Transverse colon (tissue), 4 donors: ENCODE measurements around the gene HMX1. TPM values are rescaled to one million over a fixed set of nuclear protein-coding genes. Genes with fewer than 3 reads are reported as not detected.

Source experiments
- DNase-seq: peaks from one replicate; pipeline ENCODE4 v3.0.0-alpha.2; 2019
- H3K27ac ChIP-seq, 4 donors: fragments of 200-600 bp; sonication (generic); 2 replicates each; pipeline ENCODE4 v1.5.1; 2016 to 2018; ENCODE audit warnings: inconsistent platforms in 4 of 4
- H3K27me3 ChIP-seq: fragments of 200-600 bp; sonication (generic); 2 replicates; pipeline ENCODE4 v1.5.1; 2017; ENCODE audit warnings: inconsistent platforms
- H3K36me3 ChIP-seq, 4 donors: fragments of 200-600 bp; sonication (generic); 2 replicates each; pipeline ENCODE4 v1.5.1; 2017 to 2019; ENCODE audit warnings: inconsistent platforms in 4 of 4
- H3K4me1 ChIP-seq, 4 donors: fragments of 200-600 bp; sonication (generic); 2 replicates each; pipeline ENCODE4 v1.5.1; 2017 to 2020; ENCODE audit warnings: inconsistent platforms in 4 of 4
- H3K4me3 ChIP-seq, 4 donors: fragments of 200-600 bp; sonication (generic); 1 replicate in 1 of 4; 2 replicates in 3 of 4; pipeline versions ENCODE4 v1.5.1 to v1.6.1; 2017 to 2019; ENCODE audit warnings: inconsistent platforms in 4 of 4
- H3K9me3 ChIP-seq, 2 donors: fragments of 200-600 bp; sonication (generic); 2 replicates each; pipeline ENCODE4 v1.5.1; 2017 to 2019; ENCODE audit warnings: inconsistent platforms in 2 of 2
- EP300 ChIP-seq: sonication (generic); formaldehyde crosslinking; IDR thresholded peaks from one replicate; pipeline ENCODE4 v1.6.1; 2017; ENCODE audit warnings: antibody characterized with exemption, low read depth
- POLR2A ChIP-seq: fragments of 450-650 bp; IDR thresholded peaks from one replicate; pipeline ENCODE4 v1.6.1; 2016; ENCODE audit warnings: antibody characterized with exemption, mild to moderate bottlenecking, moderate library complexity
- POLR2AphosphoS5 ChIP-seq, 3 donors: sonication (generic); formaldehyde crosslinking; IDR thresholded peaks; one replicate each; pipeline ENCODE4 v1.6.1; 2016; ENCODE audit warnings: antibody characterized with exemption in 3 of 3
- WGBS, 2 donors: methylation state at CpG; one replicate each; pipeline ENCODE4 v1.1.5; 2018; ENCODE audit warnings: low coverage in 1 of 2; 5-methylcytosine and 5-hydroxymethylcytosine counted together
- in situ Hi-C, 4 donors: fragments of 200-750 bp; cut with MboI; loops; one replicate each; pipeline versions ENCODE4 v1.15.0 to v1.15.1; 2017; ENCODE audit warnings: low sequenced_read_pairs in 3 of 4, low pct_ligation_motif_present in 1 of 4, low pct_unique_long_range_greater_than_20kb in 1 of 4
- intact Hi-C: fragments of 100-400 bp; cut with DNase I; formaldehyde crosslinking; loops from one replicate; pipeline ENCODE4 v1.15.1; 2023; ENCODE audit warnings: low total_unique reads
- total RNA-seq, 4 donors: library from RNA; depleted of rRNA; stranded (reverse); fragments of >200 nt; gene quantifications; one replicate each; pipeline ENCODE4 v1.1.0, GENCODE V29; 2016
- TF ChIP-seq, protein P1 (sequence below), 5 experiments: fragments of 200-600 bp in 3 of 5; fragments of 450-650 bp in 2 of 5; sonication (generic) in 3 of 5; IDR thresholded peaks; 1 replicate in 2 of 5; 2 replicates in 3 of 5; pipeline ENCODE4 v1.5.1; 2016 to 2017; ENCODE audit warnings: antibody characterized with exemption in 5 of 5, inconsistent platforms in 3 of 5, mild to moderate bottlenecking in 2 of 5, moderate library complexity in 1 of 5

Gene HMX1
- total RNA-seq, 4 donors from 2014 or later = not detected

DNA sequence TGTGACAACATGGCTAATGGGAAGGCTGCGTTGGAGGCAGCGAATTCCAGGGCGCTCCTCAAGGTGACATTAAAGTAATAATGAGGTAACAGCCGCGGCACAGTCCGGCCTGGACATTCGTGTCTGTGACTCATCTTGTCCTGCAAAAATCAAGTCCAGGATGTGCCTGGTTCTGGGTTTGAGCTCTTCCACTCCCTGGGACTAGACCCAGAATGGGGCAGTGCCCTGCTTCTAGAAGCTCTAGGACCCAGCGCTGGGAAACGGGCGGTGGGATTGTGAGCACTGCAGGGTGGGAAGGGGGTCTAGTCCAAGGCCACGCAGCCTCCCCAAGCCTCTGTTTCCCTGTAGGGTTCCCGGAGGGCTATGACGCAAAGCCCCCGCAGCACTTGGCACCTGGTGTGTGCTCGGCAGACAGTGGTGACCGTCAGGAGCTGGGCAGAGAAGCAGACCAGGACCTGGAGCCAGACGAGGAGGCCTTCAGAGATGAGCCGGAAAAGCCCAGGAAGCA is 34.9 kb downstream of the HMX1 start:
- Histone ChIP-seq H3K4me3 (no peak overlapping the region), H3K9me3 (no peaks in the 10 kb centered on the region), H3K4me1 (no peaks in the 10 kb centered on the region), H3K36me3 (no peaks in the 10 kb centered on the region), H3K27me3 (peaks cover 4% of the 10 kb centered on the region), H3K27ac (no peak overlapping the region)
- DNase-seq = peak; percentile 2
- no peak for TF ChIP-seq POLR2AphosphoS5 (IDR thresholded peaks at IDR 0.05)
- TF ChIP-seq POLR2A = no peak
- TF ChIP-seq, protein P1, sequence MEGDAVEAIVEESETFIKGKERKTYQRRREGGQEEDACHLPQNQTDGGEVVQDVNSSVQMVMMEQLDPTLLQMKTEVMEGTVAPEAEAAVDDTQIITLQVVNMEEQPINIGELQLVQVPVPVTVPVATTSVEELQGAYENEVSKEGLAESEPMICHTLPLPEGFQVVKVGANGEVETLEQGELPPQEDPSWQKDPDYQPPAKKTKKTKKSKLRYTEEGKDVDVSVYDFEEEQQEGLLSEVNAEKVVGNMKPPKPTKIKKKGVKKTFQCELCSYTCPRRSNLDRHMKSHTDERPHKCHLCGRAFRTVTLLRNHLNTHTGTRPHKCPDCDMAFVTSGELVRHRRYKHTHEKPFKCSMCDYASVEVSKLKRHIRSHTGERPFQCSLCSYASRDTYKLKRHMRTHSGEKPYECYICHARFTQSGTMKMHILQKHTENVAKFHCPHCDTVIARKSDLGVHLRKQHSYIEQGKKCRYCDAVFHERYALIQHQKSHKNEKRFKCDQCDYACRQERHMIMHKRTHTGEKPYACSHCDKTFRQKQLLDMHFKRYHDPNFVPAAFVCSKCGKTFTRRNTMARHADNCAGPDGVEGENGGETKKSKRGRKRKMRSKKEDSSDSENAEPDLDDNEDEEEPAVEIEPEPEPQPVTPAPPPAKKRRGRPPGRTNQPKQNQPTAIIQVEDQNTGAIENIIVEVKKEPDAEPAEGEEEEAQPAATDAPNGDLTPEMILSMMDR (IDR thresholded peaks at IDR 0.05) = no peak
- TF ChIP-seq EP300 = no peak
- intact Hi-C loops = no loop called here
- 80 to 89% methylated on average over 1 to 18 of the region's 18 CpGs for WGBS, 2 donors
- in situ Hi-C loops = no loop called here

DNA sequence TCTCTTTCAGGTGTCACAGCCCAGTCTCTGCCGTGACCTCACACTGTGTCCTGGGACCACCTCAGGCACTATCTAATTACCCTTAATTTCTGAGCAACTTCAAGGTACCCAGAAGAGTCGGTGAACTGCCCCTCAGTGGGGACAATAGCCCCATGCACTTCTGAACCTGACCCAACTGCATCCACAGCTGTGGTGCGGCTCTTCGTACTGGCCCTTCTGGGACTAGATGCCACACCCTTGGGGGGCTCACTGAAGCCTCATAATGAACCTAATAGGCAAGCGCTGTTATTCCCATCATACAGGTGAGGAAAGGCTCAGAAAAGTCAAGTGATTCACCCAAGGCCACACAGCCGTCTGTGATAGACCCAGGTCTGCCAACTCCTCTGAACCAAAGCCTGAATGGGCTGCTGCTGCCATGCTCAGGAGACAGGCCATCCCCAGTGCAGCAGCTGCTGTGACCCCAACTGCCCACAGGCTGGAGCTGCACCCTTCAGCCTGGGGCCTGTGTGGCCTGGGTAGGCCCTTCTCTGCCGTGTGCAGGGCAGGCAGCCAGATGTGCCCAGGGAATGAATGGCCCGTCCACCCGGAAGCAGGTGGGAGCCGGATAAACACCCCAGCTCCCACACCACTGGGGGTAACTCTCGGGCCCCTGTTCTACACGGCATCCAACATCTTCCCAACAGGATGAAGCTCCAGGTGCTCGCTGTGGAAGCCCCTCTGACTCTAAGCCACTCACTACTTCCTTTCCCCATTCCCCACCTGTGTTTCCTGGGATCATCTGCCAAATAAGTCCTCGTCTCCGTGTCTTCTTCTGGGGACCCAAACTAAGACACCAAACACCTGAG is 35.9 kb downstream of the HMX1 start:
- in situ Hi-C loops = no loop called here
- Histone ChIP-seq H3K9me3 (no peaks in the 10 kb centered on the region), H3K27ac (no peak overlapping the region), H3K4me3 (no peak overlapping the region), H3K36me3 (no peaks in the 10 kb centered on the region), H3K4me1 (no peaks in the 10 kb centered on the region), H3K27me3 (peaks cover 4% of the 10 kb centered on the region)
- TF ChIP-seq POLR2A = no peak
- TF ChIP-seq POLR2AphosphoS5 (IDR thresholded peaks at IDR 0.05) = no peak
- TF ChIP-seq, protein P1 (IDR thresholded peaks at IDR 0.05) = no peak
- no peak for TF ChIP-seq EP300
- 60 to 78% methylated on average over 3 to 15 of the region's 15 CpGs for WGBS, 2 donors
- intact Hi-C loops = no loop called here
- DNase-seq = no peak

DNA sequence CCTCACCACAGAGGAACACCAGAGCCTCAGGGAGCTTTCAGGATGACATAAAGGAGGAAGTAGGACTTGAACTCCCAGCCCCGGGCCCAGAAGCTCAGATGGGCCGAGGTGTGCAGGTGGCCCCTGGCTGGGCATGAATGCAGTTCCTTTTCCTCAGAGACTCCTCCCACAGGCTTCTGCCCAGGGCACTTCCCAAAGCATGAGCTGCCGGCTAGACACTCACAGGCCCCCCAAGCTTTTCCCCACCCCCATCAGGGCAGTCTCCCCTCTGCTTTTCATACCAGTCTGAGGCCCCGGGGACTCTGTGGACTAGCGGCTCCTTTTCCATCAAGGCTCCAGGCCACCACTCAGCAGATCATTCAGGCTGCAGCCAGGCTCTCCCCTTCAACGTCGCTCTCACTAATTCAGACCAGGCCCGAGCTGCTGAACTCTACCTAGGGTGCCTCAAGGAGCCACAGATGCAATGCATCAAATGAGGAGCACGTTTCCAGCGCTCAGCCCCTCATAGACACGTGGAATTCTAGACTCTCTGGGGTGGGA is 36.9 kb downstream of the HMX1 start:
- DNase-seq = peak; percentile 2
- no peaks in the 10 kb centered on the region for H3K36me3 ChIP-seq
- intact Hi-C loops (no loop called here), in situ Hi-C loops (no loop called here)
- no peak overlapping the region for H3K27ac ChIP-seq
- no peak overlapping the region for H3K4me3 ChIP-seq
- no peaks in the 10 kb centered on the region for H3K4me1 ChIP-seq
- WGBS, 2 donors = 49% methylated on average over 11 of the region's 11 CpGs; no CpG with 5 or more reads in 1 of the 2 donors
- TF ChIP-seq POLR2AphosphoS5 (IDR thresholded peaks at IDR 0.05) = no peak
- TF ChIP-seq, protein P1 (IDR thresholded peaks at IDR 0.05) = no peak
- peaks cover 4% of the 10 kb centered on the region for H3K27me3 ChIP-seq
- H3K9me3 ChIP-seq = no peaks in the 10 kb centered on the region

DNA sequence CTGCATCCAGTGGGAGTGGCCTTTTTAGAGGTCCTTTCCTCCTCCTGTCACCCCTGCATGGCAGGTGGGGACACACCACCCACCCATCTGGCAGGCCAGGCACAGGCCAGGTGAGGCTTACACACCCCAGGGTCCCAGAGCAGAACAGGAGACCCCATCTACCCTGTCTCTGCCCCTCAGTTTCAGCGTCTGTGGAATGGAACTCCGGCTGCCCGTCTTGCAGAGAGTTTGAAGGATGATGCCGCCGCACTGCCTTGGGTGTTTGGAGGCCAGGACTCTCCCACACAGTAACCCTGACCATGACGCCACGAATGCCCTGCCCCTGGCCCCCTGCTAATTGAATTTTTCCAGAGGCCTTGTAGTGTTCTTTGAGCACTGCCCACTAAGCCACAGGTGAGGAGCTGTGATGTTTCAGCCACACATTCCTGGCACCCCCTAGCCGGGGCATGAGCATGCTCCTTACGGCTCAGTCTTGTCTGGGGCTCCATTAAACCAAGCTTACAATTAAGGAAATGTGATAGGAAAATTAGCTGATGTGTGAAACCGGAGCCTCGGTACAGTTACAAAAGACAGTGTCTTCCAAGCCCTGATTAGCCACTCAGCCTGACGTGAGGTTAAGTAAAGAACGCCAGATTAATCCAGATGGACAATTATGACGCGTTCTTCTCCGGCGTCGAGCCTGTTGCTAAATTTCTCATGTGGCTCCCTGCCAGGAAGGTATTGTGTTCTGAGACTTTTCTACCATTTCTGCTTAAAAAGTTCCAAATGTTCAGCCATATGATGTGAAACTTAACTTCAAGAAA is 39.3 kb downstream of the HMX1 start:
- 67 to 80% methylated on average over 8 to 18 of the region's 18 CpGs for WGBS, 2 donors
- DNase-seq = peak; percentile 1
- TF ChIP-seq POLR2AphosphoS5 (IDR thresholded peaks at IDR 0.05) = no peak

More for the DNA sequence above, 39.3 kb downstream of the HMX1 start:
- Histone ChIP-seq H3K36me3 (no peaks in the 10 kb centered on the region), H3K9me3 (no peaks in the 10 kb centered on the region), H3K4me3 (no peak overlapping the region), H3K27ac (no peak overlapping the region), H3K27me3 (peaks cover 4% of the 10 kb centered on the region), H3K4me1 (no peaks in the 10 kb centered on the region)
- in situ Hi-C loops = no loop called here
- intact Hi-C loops = no loop called here
